GM19043 (cell line): Measurements from ENCODE around the gene ELOB.
"Not testable (repeated sequence)": the region's sequence is repeated elsewhere in the genome, so short reads cannot be mapped to it uniquely, and the experiment has no call there.

Experiments used
- ATAC-seq: cut with Tn5 transposase; IDR thresholded peaks from one replicate; pipeline ENCODE4 v1.9.1; 2021; ENCODE audit warnings: low read depth; ENCODE audit not compliant: unreplicated experiment

ELOB gene

DNA sequence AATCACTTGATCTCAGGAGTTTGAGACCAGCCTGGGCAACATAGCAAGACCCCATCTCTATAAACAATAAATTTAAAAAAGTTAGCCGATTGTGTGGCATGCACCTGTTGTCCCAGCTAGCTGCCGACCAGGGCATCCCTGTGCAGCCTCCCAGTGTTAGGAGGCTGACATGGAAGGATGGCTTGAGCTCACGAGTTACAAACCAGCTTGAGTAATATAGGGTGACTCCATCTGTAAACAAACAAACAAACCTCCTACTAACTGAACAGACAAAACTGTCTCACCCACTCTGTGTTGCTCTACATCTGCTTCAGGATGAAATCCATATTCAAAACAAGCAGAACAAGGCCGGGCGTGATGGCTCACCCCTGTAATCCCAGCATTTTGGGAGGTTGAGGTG, 50.2 kb downstream of the ELOB start:
- ATAC-seq: no peak

DNA sequence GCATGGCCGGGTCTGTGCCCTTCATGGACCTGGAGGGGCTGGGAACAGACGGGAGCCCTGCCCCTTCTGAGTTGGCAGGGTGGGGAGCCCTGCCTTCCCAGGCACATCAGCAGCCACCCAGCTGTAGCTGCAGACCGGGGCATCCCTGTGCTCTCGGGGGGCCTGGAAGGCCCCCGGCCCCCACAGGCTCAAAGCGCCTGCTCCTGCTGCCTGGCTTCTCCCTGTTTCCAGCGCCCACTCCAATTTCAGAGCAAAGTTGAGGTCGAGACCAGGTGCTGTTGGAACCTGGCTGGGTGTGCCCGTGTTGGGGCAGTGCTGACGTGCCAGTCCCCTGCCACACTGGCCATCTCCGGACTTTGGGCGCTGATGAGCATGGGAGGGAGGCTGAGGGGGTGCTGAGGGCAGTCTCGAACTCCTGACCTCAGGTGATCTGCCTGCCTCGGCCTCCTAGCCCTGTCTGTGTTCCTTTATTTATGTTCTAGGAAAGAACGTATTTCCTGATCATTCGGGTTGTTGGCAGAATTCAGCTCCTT, 52.2 kb downstream of the ELOB start:
- ATAC-seq: no peak

GRCh38 chr16:2724088-2724676, 52.9 kb downstream of the ELOB start:
- ATAC-seq: no peak

DNA sequence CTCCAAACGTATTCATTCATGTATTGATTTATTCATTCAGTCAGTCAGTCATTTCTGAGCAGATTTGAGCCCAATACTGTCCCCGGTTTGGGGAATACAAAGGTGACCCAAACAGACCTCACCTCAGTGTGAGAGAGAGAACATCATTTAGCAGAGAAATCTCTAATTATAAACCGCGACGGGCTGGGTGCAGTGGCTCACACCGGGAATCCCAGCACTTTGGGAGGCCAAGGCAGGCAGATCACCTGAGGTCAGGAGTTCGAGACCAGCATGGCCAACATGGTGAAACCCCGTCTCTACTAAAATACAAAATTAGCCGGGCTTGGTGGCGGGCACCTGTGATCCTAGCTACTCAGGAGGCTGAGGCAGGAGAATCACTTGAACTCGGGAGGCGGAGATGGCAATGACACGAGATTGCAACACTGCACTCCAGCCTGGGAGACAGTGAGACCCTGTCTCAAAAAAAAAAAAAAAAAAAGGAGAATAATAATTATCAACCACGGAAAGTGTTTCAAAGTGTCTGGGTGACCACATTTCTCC, 55.4 kb downstream of the ELOB start:
- not testable (repeated sequence) for ATAC-seq
